ENCODE results near the gene BRD1.

DNA sequence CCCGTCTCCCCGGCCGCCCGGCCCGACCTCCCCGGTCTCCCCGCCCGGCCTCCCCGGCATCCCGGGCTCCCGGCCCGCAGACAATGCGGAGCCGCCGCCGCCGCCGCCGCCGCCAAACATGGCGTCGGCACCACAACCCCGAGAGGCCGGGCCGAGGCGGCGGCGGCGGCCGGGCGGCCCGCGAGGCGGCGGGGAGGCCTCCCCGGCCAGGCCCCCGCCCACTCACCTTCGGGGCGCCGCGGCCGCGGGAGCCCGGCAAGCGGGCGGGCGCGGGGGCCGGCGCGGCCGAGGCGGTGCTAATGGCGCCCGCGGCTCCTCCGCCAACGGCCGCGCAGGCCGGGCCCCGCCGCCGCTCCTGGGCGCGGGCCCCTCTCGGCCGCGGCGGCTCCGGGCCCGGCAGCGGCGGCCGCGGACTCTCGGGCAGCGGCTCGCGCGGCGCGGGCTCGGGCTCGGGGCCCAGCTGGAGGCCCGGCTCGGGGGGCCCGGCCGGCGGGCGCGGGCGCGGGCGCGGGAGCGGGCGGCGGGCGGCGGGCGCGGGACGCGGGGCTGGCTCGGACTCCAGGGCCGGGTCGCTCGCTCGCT lies 311 bp downstream of the BRD1 start:
- TF ChIP-seq, protein P1, sequence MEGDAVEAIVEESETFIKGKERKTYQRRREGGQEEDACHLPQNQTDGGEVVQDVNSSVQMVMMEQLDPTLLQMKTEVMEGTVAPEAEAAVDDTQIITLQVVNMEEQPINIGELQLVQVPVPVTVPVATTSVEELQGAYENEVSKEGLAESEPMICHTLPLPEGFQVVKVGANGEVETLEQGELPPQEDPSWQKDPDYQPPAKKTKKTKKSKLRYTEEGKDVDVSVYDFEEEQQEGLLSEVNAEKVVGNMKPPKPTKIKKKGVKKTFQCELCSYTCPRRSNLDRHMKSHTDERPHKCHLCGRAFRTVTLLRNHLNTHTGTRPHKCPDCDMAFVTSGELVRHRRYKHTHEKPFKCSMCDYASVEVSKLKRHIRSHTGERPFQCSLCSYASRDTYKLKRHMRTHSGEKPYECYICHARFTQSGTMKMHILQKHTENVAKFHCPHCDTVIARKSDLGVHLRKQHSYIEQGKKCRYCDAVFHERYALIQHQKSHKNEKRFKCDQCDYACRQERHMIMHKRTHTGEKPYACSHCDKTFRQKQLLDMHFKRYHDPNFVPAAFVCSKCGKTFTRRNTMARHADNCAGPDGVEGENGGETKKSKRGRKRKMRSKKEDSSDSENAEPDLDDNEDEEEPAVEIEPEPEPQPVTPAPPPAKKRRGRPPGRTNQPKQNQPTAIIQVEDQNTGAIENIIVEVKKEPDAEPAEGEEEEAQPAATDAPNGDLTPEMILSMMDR (IDR thresholded peaks at IDR 0.05): no peak
- no peak for TF ChIP-seq ZFX (IDR thresholded peaks at IDR 0.05; ENCODE audit: borderline replicate concordance)

Measured in 22Rv1 (cell line).